Neural progenitor cell (in vitro differentiated cells): ENCODE data around the gene NUDT4B.
"Not testable (repeated sequence)": the region's sequence is repeated elsewhere in the genome, so short reads cannot be mapped to it uniquely, and the experiment has no call there.

Source experiments
- CTCF ChIP-seq: fragments of 200-600 bp; sonication (generic); IDR thresholded peaks from 2 replicates; pipeline ENCODE4 v1.5.1; 2017; ENCODE audit warnings: antibody characterized with exemption, mild to moderate bottlenecking
- EZH2 ChIP-seq: fragments of 200-600 bp; sonication (generic); IDR thresholded peaks from 2 replicates; pipeline ENCODE4 v1.6.1; 2017; ENCODE audit warnings: antibody characterized with exemption, mild to moderate bottlenecking, moderate library complexity
- EZH2phosphoT487 ChIP-seq: fragments of 200-600 bp; sonication (generic); IDR thresholded peaks from 2 replicates; pipeline ENCODE4 v1.6.1; 2017; ENCODE audit warnings: antibody characterized with exemption

GRCh38 chr1:148768541-148768940, 20.0 kb downstream of the NUDT4B start:
- TF ChIP-seq EZH2, CTCF, EZH2phosphoT487: not testable (repeated sequence)
